Liver (tissue), 9 donors: ENCODE measurements around the gene ADISSP. TPM values are rescaled to one million over a fixed set of nuclear protein-coding genes. Genes with fewer than 3 reads are reported as not detected.

Source experiments
- DNase-seq: peaks from one replicate; pipeline ENCODE4 v3.0.0-alpha.2; 2017; ENCODE audit warnings: low spot score
- H3K27ac ChIP-seq, 2 donors: one replicate each; pipeline ENCODE4 v1.7.0; 2013; ENCODE audit warnings: inconsistent platforms in 2 of 2, low read length in 2 of 2, control low read depth in 1 of 2, low read depth in 1 of 2, mild to moderate bottlenecking in 1 of 2
- H3K27me3 ChIP-seq, 4 donors: one replicate each; pipeline versions ENCODE4 v1.6.1 to v1.7.0; 2013; ENCODE audit warnings: low read length in 3 of 4, inconsistent platforms in 1 of 4, mild to moderate bottlenecking in 1 of 4, moderate library complexity in 1 of 4; ENCODE audit not compliant: control insufficient read depth in 4 of 4, insufficient read depth in 4 of 4
- H3K36me3 ChIP-seq, 4 donors: one replicate each; pipeline versions ENCODE4 v1.6.1 to v1.7.0; 2013; ENCODE audit warnings: low read length in 3 of 4, mild to moderate bottlenecking in 3 of 4, low read depth in 1 of 4, moderate library complexity in 1 of 4; ENCODE audit not compliant: control insufficient read depth in 4 of 4, insufficient read depth in 3 of 4
- H3K4me1 ChIP-seq, 4 donors: one replicate each; pipeline versions ENCODE4 v1.6.1 to v1.7.0; 2013; ENCODE audit warnings: low read length in 3 of 4, mild to moderate bottlenecking in 3 of 4, moderate library complexity in 1 of 4; ENCODE audit not compliant: control insufficient read depth in 4 of 4, insufficient read depth in 4 of 4
- H3K4me3 ChIP-seq, 3 donors: one replicate each; pipeline versions ENCODE4 v1.6.1 to v1.7.0; 2013; ENCODE audit warnings: low read length in 3 of 3, control low read depth in 1 of 3, low read depth in 1 of 3, mild to moderate bottlenecking in 1 of 3
- H3K9ac ChIP-seq, 2 donors: one replicate each; pipeline ENCODE4 v1.7.0; 2013; ENCODE audit warnings: low read length in 2 of 2, mild to moderate bottlenecking in 2 of 2, moderate library complexity in 2 of 2, control low read depth in 1 of 2, low read depth in 1 of 2
- H3K9me3 ChIP-seq, 4 donors: one replicate each; pipeline versions ENCODE4 v1.6.1 to v1.7.0; 2013; ENCODE audit warnings: low read length in 3 of 4; ENCODE audit not compliant: control insufficient read depth in 4 of 4
- GABPA ChIP-seq, 2 donors: IDR thresholded peaks in 1 of 2; conservative IDR thresholded peaks in 1 of 2; 2 replicates each; pipeline ENCODE4 v1.6.1; 2016; ENCODE audit warnings: antibody characterized with exemption in 2 of 2, mild to moderate bottlenecking in 1 of 2, moderate library complexity in 1 of 2
- HNF4A ChIP-seq, 2 donors: conservative IDR thresholded peaks; 2 replicates each; pipeline ENCODE4 v1.6.1; 2016; ENCODE audit warnings: antibody characterized with exemption in 2 of 2, mild to moderate bottlenecking in 2 of 2
- HNF4G ChIP-seq: IDR thresholded peaks from 2 replicates; pipeline ENCODE4 v1.6.1; 2016; ENCODE audit warnings: antibody characterized with exemption
- JUND ChIP-seq, 2 donors: IDR thresholded peaks; 2 replicates each; pipeline ENCODE4 v1.6.1; 2016; ENCODE audit warnings: antibody characterized with exemption in 2 of 2
- NR2F2 ChIP-seq: IDR thresholded peaks from 2 replicates; pipeline ENCODE4 v1.6.1; 2016; ENCODE audit warnings: antibody characterized with exemption
- RAD21 ChIP-seq, 2 donors: IDR thresholded peaks; 2 replicates each; pipeline ENCODE4 v1.6.1; 2016; ENCODE audit warnings: antibody characterized with exemption in 2 of 2, mild to moderate bottlenecking in 2 of 2
- RXRA ChIP-seq, 2 donors: IDR thresholded peaks; 2 replicates each; pipeline ENCODE4 v1.6.1; 2017 to 2018; ENCODE audit warnings: antibody characterized with exemption in 2 of 2, mild to moderate bottlenecking in 1 of 2
- SP1 ChIP-seq: IDR thresholded peaks from 2 replicates; pipeline ENCODE4 v1.6.1; 2018; ENCODE audit warnings: antibody characterized with exemption, mild to moderate bottlenecking
- TAF1 ChIP-seq: conservative IDR thresholded peaks from 2 replicates; pipeline ENCODE4 v1.6.1; 2016; ENCODE audit warnings: antibody characterized with exemption, mild to moderate bottlenecking
- YY1 ChIP-seq: IDR thresholded peaks from 2 replicates; pipeline ENCODE4 v1.6.1; 2016; ENCODE audit warnings: antibody characterized with exemption, mild to moderate bottlenecking
- WGBS: extraction: QIAGEN DNeasy Blood & Tissue Kit; methylation state at CpG from one replicate; pipeline ENCODE4 v1.1.7; 2013; 5-methylcytosine and 5-hydroxymethylcytosine counted together
- polyA plus RNA-seq, 2 donors: library from polyadenylated mRNA; stranded (reverse) in 1 of 2; unstranded in 1 of 2; fragments of 200-250 nt in 1 of 2; fragments of >200 nt in 1 of 2; fragmentation: Nextera tagmentation in 1 of 2; extraction: Ambion mirVana in 1 of 2; gene quantifications; one replicate each; pipeline versions ENCODE4 v1.2.1 to v1.2.3, GENCODE V29; 2013 to 2015
- total RNA-seq, 2 donors: library from RNA; depleted of rRNA; stranded (reverse); fragments of >200 nt; gene quantifications; one replicate each; pipeline ENCODE4 v1.2.3, GENCODE V29; 2014
- TF ChIP-seq, protein P1 (sequence below): fragments of 150-350 bp; IDR thresholded peaks from 2 replicates; pipeline ENCODE4 v1.5.1; 2017; ENCODE audit warnings: improper control_type of control experiment, low read depth, low read length; ENCODE audit not compliant: missing input control
- TF ChIP-seq, protein P2 (sequence below): IDR thresholded peaks from 2 replicates; pipeline ENCODE4 v1.6.1; 2016; ENCODE audit warnings: antibody characterized with exemption
- TF ChIP-seq, protein P3 (sequence below): IDR thresholded peaks from 2 replicates; pipeline ENCODE4 v1.6.1; 2016; ENCODE audit warnings: antibody characterized with exemption
- TF ChIP-seq, protein P4 (sequence below): IDR thresholded peaks from 2 replicates; pipeline ENCODE4 v1.6.1; 2016; ENCODE audit warnings: antibody characterized with exemption, mild to moderate bottlenecking
- TF ChIP-seq, protein P5 (sequence below): IDR thresholded peaks from 2 replicates; pipeline ENCODE4 v1.6.1; 2016; ENCODE audit warnings: antibody characterized with exemption
- donor health status: healthy.
- donor health status: healthy.
- donor health status: healthy.
- donor health status: healthy.
- donor health status: healthy.

ADISSP gene
- total and polyA plus RNA-seq, 4 donors: 3.8 to 27.3 (median 10.4) TPM

DNA sequence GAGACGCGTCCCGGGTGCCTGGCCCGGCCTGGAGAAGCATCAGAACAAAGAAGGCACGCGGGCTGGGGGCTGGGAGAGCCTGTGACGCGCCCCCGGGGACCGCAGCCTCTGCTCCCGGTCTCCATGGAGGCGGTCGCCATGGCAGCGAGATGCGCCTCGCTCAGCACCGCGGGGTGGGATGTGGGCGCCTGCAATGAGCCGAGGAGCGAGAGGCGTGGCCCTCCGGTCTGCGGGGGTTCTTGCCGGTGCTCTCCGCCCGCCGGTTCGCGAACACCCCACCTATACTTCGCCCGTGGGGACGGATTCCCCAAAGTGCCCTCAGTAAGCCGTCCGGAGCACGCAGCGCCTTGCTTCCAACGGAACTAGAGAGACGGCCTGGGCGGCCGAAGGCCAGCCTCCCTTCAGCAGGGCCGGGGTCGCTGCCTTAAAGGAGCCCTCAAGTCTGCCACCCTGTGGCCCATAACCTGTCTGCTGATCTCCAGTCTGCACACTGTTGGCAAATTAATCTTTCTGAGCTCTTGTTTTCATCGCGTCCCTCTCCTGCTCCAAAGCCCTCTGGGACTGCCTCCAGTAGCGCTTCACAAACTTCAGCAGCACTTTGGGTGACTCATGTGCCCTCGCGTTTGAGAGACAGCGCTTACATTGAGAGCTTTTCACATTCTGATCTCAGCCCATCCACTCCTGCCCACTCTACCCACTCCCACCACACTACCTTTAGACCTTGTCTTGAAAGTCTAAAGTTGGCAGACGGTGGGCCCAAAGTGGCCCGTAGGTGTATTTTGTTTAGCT is 983 bp upstream of the ADISSP start:
- WGBS: 4% methylated on average over 51 of the region's 51 CpGs
- H3K9ac ChIP-seq: peak overlapping the region; percentile 72 to 74
- DNase-seq: peak; percentile 75
- peaks cover 3 to 19% (median 14%) of the 10 kb centered on the region in 4 donors for H3K4me1 ChIP-seq
- H3K36me3 ChIP-seq: no peaks in the 10 kb centered on the region
- H3K27ac ChIP-seq: peak overlapping the region; percentile 76 to 78
- no peaks in the 10 kb centered on the region for H3K27me3 ChIP-seq
- H3K9me3 ChIP-seq: no peaks in the 10 kb centered on the region
- TF ChIP-seq, protein P1, sequence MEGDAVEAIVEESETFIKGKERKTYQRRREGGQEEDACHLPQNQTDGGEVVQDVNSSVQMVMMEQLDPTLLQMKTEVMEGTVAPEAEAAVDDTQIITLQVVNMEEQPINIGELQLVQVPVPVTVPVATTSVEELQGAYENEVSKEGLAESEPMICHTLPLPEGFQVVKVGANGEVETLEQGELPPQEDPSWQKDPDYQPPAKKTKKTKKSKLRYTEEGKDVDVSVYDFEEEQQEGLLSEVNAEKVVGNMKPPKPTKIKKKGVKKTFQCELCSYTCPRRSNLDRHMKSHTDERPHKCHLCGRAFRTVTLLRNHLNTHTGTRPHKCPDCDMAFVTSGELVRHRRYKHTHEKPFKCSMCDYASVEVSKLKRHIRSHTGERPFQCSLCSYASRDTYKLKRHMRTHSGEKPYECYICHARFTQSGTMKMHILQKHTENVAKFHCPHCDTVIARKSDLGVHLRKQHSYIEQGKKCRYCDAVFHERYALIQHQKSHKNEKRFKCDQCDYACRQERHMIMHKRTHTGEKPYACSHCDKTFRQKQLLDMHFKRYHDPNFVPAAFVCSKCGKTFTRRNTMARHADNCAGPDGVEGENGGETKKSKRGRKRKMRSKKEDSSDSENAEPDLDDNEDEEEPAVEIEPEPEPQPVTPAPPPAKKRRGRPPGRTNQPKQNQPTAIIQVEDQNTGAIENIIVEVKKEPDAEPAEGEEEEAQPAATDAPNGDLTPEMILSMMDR: peak; percentile 40
- TF ChIP-seq RAD21 (IDR thresholded peaks at IDR 0.05) (peak; percentile 59 to 69), TAF1 (no peak), JUND (IDR thresholded peaks at IDR 0.05) (peak; percentile 18 to 30), HNF4A (conservative IDR thresholded peaks at IDR 0.05) (no peak)
- H3K4me3 ChIP-seq: peak overlapping the region; percentile 58 to 93 (median 76)

DNA sequence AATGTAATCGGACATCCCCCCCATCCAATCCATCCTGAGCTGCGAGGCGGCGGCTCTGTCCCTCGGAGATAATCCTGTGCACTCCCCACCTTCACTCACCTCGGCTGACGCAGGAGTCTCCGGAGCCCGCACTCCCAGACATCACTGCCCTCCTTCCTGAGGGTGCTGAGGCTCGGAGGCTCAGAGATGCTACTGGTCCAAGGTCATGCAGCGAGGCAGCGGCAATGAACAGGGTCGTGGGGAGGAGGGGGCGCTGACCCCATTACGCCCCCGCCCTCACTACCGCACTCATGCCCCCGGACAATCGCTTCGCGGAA is 485 bp downstream of the ADISSP start:
- Histone ChIP-seq H3K27me3 (no peaks in the 10 kb centered on the region), H3K27ac (no peak overlapping the region), H3K9me3 (no peaks in the 10 kb centered on the region), H3K4me3 (peak overlapping the region; percentile 43 to 58 (median 47)), H3K36me3 (no peaks in the 10 kb centered on the region), H3K4me1 (peaks cover 3 to 19% (median 14%) of the 10 kb centered on the region in 4 donors), H3K9ac (peak overlapping the region in 1 of 2 donors; percentile 17)
- 14% methylated on average over 21 of the region's 21 CpGs for WGBS
- TF ChIP-seq, protein P2, sequence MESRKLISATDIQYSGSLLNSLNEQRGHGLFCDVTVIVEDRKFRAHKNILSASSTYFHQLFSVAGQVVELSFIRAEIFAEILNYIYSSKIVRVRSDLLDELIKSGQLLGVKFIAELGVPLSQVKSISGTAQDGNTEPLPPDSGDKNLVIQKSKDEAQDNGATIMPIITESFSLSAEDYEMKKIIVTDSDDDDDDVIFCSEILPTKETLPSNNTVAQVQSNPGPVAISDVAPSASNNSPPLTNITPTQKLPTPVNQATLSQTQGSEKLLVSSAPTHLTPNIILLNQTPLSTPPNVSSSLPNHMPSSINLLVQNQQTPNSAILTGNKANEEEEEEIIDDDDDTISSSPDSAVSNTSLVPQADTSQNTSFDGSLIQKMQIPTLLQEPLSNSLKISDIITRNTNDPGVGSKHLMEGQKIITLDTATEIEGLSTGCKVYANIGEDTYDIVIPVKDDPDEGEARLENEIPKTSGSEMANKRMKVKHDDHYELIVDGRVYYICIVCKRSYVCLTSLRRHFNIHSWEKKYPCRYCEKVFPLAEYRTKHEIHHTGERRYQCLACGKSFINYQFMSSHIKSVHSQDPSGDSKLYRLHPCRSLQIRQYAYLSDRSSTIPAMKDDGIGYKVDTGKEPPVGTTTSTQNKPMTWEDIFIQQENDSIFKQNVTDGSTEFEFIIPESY: no peak
- TF ChIP-seq RAD21 (IDR thresholded peaks at IDR 0.05) (no peak), HNF4A (conservative IDR thresholded peaks at IDR 0.05) (no peak), GABPA (IDR thresholded peaks at IDR 0.05 in 1 of 2, conservative IDR thresholded peaks at IDR 0.05 in 1 of 2) (no peak), NR2F2 (no peak), RXRA (IDR thresholded peaks at IDR 0.05) (no peak), SP1 (no peak), YY1 (no peak), HNF4G (no peak), TAF1 (no peak)
- TF ChIP-seq, protein P3, sequence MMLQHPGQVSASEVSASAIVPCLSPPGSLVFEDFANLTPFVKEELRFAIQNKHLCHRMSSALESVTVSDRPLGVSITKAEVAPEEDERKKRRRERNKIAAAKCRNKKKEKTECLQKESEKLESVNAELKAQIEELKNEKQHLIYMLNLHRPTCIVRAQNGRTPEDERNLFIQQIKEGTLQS: no peak
- TF ChIP-seq, protein P4, sequence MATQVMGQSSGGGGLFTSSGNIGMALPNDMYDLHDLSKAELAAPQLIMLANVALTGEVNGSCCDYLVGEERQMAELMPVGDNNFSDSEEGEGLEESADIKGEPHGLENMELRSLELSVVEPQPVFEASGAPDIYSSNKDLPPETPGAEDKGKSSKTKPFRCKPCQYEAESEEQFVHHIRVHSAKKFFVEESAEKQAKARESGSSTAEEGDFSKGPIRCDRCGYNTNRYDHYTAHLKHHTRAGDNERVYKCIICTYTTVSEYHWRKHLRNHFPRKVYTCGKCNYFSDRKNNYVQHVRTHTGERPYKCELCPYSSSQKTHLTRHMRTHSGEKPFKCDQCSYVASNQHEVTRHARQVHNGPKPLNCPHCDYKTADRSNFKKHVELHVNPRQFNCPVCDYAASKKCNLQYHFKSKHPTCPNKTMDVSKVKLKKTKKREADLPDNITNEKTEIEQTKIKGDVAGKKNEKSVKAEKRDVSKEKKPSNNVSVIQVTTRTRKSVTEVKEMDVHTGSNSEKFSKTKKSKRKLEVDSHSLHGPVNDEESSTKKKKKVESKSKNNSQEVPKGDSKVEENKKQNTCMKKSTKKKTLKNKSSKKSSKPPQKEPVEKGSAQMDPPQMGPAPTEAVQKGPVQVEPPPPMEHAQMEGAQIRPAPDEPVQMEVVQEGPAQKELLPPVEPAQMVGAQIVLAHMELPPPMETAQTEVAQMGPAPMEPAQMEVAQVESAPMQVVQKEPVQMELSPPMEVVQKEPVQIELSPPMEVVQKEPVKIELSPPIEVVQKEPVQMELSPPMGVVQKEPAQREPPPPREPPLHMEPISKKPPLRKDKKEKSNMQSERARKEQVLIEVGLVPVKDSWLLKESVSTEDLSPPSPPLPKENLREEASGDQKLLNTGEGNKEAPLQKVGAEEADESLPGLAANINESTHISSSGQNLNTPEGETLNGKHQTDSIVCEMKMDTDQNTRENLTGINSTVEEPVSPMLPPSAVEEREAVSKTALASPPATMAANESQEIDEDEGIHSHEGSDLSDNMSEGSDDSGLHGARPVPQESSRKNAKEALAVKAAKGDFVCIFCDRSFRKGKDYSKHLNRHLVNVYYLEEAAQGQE: no peak
- TF ChIP-seq, protein P5, sequence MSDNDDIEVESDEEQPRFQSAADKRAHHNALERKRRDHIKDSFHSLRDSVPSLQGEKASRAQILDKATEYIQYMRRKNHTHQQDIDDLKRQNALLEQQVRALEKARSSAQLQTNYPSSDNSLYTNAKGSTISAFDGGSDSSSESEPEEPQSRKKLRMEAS: no peak
- TF ChIP-seq, protein P1: no peak
- DNase-seq: no peak
